HG03097 (cell line): ENCODE data around the gene CDH1.

Experiments
- ATAC-seq: cut with Tn5 transposase; IDR thresholded peaks from one replicate; pipeline ENCODE4 v1.9.1; 2021; ENCODE audit not compliant: unreplicated experiment, low FRiP score

Gene CDH1

GRCh38 chr16:68759062-68759461 lies 22.0 kb downstream of the CDH1 start:
- no peak for ATAC-seq

GRCh38 chr16:68760671-68761275 lies 23.7 kb downstream of the CDH1 start:
- ATAC-seq = peak; percentile 53

GRCh38 chr16:68762996-68763756 lies 26.1 kb downstream of the CDH1 start:
- no peak for ATAC-seq

DNA sequence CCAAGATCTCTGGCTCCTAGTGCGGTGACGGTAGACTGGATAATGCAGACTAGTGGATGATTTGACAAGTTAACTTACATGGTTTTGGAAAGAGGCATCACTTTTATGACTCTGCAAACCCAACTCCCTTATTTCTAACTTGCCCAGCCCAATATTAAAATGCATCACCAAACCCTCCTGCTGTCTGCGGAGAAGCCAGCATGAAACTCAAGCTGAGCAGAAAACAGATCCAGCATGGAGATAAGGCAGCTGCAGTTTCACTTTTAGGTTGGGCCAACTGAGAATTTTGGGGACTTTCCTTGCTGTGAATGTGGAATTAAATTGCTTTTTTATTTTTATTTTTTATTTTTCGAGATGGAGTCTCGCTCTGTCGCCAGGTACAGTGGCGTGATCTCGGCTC lies 27.8 kb downstream of the CDH1 start:
- no peak for ATAC-seq

DNA sequence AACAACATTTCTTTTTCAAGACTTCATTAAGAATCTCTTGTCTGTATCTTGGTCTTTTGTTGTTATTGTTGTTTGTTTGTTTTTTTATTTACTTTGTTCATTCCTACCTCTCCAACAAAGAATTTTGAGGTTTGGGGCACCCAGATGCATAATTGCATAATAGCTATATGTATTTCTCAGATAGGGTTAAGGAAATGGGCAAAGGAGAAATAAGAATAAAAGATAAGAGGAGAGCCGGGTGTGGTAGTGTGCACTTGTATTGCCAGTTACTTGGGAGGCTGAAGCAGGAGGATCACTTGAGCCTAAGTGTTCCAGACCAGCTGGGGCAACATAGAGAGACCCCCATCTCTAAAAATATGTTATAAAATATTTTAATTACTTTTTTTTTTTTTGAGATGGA lies 30.5 kb downstream of the CDH1 start:
- ATAC-seq = no peak

GRCh38 chr16:68768175-68768574 lies 31.1 kb downstream of the CDH1 start:
- ATAC-seq = no peak

- ATAC-seq = no peak
Observed at GRCh38 chr16:68768771-68769170, 31.7 kb downstream of the CDH1 start.

DNA sequence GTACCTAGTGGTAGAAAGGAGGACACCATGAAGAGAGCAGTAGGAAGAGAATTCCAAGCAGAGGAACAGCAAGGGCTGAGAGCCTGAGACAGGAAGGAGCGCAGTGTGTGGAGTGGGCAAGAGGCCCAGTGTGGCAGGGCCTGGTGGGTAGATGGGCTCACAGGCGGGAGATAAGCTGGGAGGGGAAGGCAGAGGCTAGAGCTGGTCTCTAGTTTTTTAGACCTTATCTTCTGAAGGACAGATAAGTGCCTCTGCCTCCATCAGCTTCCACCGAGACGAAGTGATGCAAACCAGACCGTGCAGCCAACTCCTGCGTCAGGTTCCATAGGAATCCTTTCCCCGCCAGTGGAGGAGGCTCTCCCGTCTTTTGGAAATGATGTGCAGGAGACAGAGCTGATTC lies 33.6 kb downstream of the CDH1 start:
- no peak for ATAC-seq

GRCh38 chr16:68772030-68772681 lies 35.1 kb downstream of the CDH1 start:
- no peak for ATAC-seq

GRCh38 chr16:68772871-68773270 lies 35.8 kb downstream of the CDH1 start:
- ATAC-seq = no peak

DNA sequence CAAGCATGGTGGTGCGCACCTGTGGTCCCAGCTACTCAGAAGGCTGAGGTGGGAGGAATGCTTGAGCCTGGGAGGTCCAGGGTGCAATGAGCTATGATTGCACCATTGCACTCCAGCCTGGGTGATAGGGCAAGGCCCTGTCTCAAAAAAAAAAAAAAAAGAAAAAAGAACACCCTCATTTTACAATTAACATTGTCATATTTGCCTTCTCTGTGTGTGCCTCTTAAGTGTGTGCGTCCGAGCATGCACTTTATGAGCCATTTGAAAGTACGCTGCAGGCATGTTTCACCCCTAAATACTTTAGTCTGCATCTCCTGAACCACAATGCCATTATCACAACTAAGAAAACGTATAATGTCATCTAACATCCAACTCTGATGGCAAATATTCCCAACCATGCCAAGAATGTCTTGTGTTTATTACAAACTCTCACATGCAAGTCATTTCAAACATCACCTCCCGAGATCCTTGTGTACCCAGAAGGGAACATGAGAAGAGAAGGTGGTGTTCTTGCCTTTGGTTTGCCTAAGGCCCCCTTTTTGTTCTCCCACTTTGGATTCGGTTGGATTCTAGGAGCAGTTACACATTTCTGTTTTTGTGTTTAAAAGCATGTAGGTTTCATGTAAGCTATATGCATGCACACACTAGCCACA lies 38.0 kb downstream of the CDH1 start:
- ATAC-seq = no peak

GRCh38 chr16:68776821-68777485 lies 39.9 kb downstream of the CDH1 start:
- peak; percentile 72 for ATAC-seq

GRCh38 chr16:68778551-68779231 lies 41.6 kb downstream of the CDH1 start:
- no peak for ATAC-seq

DNA sequence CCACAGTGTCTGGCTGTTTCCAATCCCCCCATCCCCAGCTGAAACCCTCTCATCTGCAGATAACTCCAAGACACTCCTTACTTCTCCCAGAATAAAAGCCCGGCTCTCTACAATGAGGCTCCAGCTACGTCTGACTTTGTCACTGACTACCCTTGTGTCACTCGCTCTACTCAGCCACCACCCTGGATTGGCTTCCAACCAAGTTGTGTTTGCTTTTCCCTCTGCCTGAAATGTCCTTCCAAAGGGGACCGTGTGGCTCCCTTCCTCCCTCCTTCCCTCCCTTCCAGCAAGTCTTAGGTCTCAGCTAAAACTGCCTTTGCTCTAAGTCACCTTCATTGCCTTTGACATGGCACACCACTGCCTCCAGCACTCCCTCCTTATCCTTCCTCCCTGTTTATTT lies 42.8 kb downstream of the CDH1 start:
- no peak for ATAC-seq

GRCh38 chr16:68781784-68782183 lies 44.7 kb downstream of the CDH1 start:
- ATAC-seq = no peak

DNA sequence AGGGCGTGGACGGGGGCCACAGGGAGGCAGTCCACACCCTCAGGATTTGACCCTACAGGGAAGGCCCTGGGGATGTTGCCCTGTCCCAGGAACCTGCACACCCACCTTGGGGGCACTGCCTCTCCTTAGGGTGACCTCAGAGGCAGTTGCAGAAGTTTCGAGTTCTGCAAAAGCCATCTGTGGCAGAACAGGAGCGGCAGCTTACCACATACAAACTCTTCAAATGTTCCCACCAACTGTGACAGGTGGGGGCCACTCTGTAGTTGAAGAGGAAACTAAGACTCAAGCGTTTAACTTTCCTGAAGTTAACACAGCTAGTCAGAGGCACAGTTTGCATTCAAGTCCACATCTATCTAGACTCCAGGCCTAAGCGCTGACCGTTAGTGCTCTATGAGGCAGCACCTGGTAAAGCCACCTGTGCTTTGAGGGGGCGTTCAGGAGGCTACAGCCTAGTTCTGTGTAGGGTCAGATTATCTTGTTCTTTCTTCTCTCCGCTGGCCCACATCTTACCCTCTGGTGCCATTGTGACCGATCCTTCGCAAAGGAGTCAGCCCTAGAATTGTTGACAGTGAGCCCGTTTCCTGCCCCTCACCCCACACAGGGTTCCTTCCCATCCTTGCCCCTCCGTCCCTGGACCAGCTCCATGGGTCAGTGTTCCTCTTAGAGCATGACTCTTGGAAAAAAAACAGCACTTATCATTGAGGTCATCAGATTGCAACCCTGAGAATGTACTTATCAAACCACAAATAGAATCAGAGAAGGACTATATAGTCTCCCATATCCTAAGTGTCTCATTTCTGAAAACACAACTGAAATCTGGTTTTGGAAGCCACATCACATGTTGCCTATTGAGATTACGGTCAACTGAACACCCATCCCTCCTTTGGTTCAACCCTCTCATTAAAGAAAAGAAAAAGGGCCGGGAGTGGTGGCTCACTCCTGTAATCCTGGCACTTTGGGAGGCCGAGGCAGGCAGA lies 45.4 kb downstream of the CDH1 start:
- ATAC-seq = peak; percentile 55

GRCh38 chr16:68784226-68784625 lies 47.1 kb downstream of the CDH1 start:
- ATAC-seq = no peak

- no peak for ATAC-seq
Observed at GRCh38 chr16:68784721-68785120, 47.6 kb downstream of the CDH1 start.

GRCh38 chr16:68785715-68786114 lies 48.6 kb downstream of the CDH1 start:
- ATAC-seq = no peak
